Measurements from ENCODE around the gene NEK2.
A peak's percentile ranks its signal among the peaks of the same experiment; 100 is the strongest.
"Not testable (repeated sequence)": the region's sequence is repeated elsewhere in the genome, so short reads cannot be mapped to it uniquely, and the experiment has no call there.

Gene NEK2

GRCh38 chr1:211648980-211649934, 26.2 kb downstream of the NEK2 start:
- DNase-seq: peak; percentile 45

- no peak for DNase-seq
These were observed 27.1 kb downstream of the NEK2 start for GRCh38 chr1:211648336-211648735.

- DNase-seq: no peak
These were observed 27.7 kb downstream of the NEK2 start for GRCh38 chr1:211647711-211648121.

GRCh38 chr1:211646566-211646965, 28.9 kb downstream of the NEK2 start:
- no peak for DNase-seq

- DNase-seq: not testable (repeated sequence)
These were observed 29.8 kb downstream of the NEK2 start for GRCh38 chr1:211645601-211646000.

- DNase-seq: no peak
These were observed 30.8 kb downstream of the NEK2 start for GRCh38 chr1:211644653-211645052.

GRCh38 chr1:211643324-211644212, 31.9 kb downstream of the NEK2 start:
- DNase-seq: no peak

- no peak for DNase-seq
These were observed 32.6 kb downstream of the NEK2 start for GRCh38 chr1:211642870-211643269.

- DNase-seq: no peak
These were observed 33.5 kb downstream of the NEK2 start for GRCh38 chr1:211641942-211642341.

- no peak for DNase-seq
These were observed 34.2 kb downstream of the NEK2 start for GRCh38 chr1:211641044-211641800.

- no peak for DNase-seq
These were observed 35.2 kb downstream of the NEK2 start for GRCh38 chr1:211640301-211640630.

- DNase-seq: no peak
These were observed 35.7 kb downstream of the NEK2 start for GRCh38 chr1:211639475-211640300.

GRCh38 chr1:211638689-211639101, 36.7 kb downstream of the NEK2 start:
- no peak for DNase-seq

GRCh38 chr1:211638246-211638645, 37.2 kb downstream of the NEK2 start:
- no peak for DNase-seq

GRCh38 chr1:211637066-211637465, 38.4 kb downstream of the NEK2 start:
- no peak for DNase-seq

- not testable (repeated sequence) for DNase-seq
These were observed 38.8 kb downstream of the NEK2 start for GRCh38 chr1:211636575-211637029.

- DNase-seq: no peak
These were observed 39.7 kb downstream of the NEK2 start for GRCh38 chr1:211635597-211636205.

- DNase-seq: no peak
These were observed 40.5 kb downstream of the NEK2 start for GRCh38 chr1:211634931-211635330.

GRCh38 chr1:211634461-211634860, 41.0 kb downstream of the NEK2 start:
- no peak for DNase-seq

- DNase-seq: no peak
These were observed 41.9 kb downstream of the NEK2 start for GRCh38 chr1:211633524-211633846.

GRCh38 chr1:211632808-211633523, 42.5 kb downstream of the NEK2 start:
- no peak for DNase-seq

Measured in CD4-positive, alpha-beta T cell treated with Interleukin-17A for 1 hour (primary cell).